ENCODE results near the gene ROR2.
"Not testable (repeated sequence)": the region's sequence is repeated elsewhere in the genome, so short reads cannot be mapped to it uniquely, and the experiment has no call there.

Gene ROR2

DNA sequence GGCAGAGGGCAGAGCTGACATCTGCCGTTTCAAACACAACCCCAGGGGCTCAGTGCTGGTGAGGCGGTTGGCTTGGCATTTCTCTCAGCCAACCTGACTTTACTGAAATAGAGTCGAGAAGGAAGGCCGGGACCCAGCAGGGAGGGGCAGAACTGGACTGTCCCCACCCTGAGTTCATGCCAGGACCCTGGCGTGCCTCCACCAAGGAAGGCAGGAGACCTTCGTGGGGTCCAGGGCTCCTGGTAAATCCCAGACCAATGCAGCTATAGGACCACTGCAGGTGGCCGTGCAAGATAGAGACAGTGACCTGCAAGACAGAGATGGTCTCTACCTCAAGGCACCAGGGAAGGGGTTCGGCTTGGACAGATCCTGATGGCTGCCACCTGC is 132.9 kb downstream of the ROR2 start:
- DNase-seq (ENCODE audit: low read depth), result no peak

DNA sequence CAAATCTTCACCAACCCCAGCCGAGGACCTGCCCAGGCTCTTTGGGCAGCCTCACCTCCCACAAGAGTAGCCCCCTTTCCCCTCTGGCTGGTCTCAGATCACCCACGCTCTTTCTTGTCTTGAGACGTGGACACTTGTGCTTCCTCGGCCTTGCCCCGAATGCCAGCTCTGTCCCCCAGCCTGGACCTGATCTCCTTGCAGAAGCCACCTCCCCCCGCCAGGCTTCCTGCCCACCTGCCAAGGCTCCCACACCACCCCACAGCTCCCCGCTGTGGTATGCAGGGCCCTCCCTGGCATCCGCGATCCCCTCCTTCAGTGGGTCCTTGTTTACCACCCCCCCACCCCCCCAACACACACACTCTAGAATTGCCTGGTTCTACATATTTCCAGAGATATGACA is 133.7 kb downstream of the ROR2 start:
- no peak for DNase-seq (ENCODE audit: low read depth)

DNA sequence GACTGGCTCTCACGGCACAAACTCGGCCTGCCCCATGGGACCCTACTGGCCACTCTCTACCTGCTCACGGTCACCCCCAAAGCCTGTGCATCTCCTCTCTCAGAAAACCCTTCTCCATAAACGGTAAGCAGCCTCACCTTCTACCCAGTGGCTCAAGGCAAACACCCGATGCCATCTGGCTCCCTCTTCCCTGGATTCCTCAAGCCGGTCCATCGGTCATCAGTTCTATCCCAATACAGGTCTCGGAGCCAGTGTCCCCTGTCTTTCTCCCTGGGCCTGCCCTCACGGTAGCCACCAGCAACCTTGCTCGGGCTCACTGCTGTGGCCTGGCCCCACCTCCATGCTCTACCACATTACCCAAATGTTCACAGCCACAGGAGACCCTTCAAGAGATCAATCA is 134.1 kb downstream of the ROR2 start:
- no peak for DNase-seq (ENCODE audit: low read depth)

DNA sequence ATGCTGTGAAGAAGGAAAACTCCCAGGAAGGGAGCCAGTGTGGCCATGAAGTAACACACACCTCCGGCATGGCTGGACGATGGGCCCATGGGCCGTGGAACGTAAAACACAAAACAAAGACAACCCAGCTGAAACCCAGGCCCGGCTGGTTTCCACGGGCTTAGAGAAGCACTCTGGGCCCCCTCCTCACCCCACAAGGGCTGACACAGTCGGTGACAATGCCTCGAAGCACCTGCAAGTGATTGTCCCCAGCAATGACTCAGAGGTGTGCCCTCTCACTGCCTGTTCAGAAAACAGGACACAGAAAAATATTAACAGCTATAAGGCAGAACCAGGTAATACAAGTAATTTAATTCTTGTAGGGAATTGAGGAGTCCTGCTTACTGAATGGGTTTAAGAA is 135.3 kb downstream of the ROR2 start:
- no peak for DNase-seq (ENCODE audit: low read depth)

DNA sequence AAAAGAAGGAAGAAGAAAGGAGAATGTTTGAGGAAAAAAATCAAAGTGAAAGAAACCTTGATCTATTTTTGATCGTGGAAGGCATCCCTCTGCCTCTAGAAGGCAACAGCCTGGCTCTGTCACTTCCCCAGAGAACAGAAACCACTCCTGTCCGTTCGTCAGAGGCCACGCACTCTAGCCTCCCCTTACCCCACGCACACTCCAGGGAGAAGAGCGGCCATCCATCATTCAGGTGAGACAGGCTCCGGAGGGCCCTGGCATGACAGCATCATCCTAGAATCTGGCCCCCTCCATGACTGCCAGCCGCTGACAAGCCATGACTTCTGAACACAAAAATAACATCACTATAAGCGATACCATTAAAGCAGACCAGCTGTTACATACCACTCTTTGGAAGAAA is 135.8 kb downstream of the ROR2 start:
- no peak for DNase-seq (ENCODE audit: low read depth)

DNA sequence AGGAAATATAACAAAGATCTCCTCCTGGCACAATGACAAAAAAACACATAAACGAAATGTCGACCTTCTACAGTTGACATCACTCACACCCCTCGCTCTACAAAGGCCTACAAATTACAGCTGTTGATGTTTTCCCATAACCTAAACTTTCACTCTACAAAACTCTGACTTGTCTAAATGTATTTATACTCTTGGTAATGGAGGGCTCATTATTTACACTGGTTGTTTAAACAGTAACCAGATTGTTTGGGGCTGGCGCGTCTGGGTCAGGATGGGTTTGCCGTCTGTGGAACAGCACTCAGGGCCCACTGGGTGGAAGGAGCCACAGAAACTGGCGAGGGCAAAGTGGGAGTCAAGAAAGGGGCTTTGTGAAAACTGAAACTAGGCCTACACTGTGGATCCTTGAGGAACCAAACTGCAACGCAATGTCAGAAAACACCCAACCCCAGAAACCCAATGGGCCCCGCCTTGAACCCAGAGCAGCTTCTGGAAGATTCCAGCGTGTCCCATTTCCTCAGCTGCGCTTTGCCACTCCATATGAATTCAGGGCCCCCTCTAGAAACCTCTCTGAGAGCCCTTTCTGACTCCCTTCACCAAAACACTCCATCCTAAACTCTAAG is 136.7 kb downstream of the ROR2 start:
- DNase-seq (ENCODE audit: low read depth), result no peak

DNA sequence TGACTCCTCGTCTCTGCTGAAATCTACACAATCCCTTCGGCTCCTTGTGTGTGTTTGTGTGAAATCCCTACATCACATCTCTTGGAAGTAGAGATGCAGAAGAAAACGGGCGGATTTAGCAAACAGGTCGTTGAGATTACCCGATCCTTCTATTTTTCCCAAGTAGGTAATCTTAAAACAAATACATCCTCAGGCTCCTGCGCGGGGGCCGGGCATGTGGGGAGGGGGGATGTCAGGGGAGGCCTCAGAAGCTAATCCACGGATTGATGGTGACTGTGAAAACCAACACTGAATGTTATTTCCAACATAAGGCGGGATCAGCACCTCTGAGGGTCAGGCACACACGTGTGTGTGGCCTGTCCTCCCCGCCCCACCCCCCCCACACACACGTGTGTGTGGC is 137.8 kb downstream of the ROR2 start:
- DNase-seq (ENCODE audit: low read depth), result no peak

DNA sequence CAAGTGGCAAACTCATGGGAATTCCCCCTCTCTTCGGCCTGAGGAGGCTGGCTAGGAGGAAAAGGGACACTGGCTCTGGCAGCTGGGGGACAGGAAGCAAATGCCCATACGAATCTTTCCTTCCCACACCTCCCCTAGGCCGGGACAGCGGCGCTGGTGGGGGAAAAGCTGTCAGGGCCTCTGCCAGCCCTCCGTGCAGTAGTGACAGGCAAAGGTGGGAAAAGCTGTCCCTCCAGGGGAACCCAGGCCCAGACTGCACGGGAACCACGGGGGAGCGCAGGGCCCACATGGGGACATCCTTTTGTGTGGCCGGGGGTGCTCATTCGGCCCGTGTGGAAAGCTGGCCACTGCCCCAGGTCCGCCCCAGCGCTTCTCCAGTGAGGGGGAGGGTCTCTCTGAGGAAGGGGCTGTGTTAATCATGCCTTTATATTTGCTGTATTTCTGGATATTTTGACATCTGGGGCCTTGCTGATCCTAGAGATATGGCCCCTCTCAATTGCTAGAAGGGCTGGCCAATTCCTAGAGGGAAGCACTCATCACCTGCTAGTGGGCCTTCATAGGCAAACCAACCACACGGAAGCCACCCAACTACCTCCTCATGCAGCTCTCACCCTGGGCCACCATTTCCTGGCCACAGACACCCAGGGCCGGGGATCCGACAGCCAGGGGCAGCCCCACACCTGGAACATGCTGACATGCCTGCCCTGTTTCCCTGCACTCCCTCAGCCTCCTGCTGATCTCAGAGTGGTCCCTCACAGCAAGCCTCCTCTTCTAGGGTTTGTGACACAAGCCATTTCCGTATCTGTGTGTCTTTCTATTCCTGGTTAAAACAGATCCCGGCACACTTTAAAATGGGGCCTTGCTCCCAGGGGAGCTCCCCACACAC is 138.8 kb downstream of the ROR2 start:
- no peak for DNase-seq (ENCODE audit: low read depth)

DNA sequence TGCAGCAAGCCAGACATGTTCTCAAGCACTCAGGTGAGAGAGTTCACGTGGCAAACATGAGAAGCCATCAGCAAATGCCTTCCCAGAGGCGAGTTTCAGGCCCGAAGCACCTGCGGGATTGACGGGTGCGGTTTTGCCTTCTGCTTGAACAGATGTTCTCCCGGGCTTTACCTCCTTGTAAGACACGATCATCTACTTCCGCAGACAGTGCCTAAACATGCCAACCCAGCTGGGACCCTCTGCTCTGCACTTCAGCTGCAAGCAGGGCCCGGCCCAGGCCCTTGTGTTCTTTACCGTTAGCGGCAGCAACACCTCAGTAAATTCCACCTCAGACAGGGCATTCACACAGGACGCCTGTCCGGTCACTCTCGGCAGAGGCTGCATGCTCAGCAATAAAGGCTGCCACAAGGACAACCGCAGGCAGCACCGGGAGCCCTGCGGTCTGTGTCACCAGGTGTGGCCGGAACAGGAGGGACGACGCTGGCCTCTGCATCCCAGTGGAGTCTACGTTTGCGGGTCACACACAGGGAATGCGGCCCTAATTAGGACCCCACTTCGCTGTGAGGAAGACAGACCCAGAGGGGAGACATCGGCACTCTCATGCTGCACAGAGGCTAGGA is 139.6 kb downstream of the ROR2 start:
- DNase-seq (ENCODE audit: low read depth), result no peak

DNA sequence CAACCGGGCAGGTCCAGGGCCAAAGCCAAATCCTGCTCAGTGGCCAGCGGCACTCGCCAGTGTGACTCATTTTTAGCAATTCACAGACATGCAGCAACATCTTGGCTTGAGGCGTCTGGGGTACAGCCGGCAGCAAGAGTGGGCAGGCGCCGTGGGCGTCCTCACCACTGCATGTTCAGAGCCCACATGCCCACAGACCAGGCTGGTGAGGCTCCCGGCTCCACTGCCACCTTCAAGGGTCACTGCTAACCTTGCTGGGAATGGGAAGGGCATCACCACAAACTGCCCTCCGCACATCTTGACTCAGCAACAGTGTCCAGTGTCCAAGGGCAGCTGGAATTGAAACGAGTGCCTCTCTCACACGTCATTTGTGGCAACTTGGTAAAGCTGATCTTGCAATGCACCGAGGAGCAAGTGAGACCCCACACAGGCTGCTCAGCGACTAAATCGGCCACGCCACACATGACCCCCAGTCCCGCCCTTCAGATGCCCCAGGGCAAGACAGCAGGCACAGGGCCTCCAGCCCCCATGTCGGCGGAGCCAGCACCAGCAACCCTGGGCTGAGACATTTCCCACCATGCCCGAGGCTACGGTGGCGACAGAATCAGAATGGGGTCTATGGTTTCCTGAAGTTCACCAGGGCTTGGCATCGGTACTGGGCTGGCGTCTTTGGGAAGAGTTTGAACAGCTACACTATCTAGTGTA is 140.3 kb downstream of the ROR2 start:
- DNase-seq (ENCODE audit: low read depth), result no peak

DNA sequence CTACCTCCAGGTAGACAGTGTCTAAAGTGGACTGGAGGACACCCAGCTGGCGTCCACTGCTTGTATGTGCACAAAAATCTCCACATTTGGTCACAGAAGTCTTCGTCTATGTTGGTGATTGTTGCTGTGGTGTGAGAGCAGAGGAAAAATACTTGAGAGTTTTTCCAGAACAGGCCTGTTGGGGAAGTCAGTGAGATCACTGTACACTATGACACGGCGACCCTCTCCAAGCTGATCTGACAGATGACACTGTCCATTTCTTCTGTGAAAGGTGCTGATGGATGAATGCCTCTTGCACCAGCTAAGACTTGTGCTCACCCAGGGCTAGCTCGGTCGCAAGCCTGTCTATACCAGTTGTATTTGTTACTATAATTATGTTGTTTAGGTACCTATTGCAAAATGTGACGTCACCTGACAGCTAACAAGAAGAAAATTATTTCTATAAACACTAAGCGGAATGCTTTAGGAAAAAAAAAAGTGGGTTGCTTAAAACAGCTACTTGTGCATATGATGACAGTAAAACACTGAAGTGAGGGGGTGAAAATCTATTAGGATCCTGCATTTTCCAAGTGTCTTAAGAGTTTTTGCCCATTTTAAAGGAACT is 142.3 kb downstream of the ROR2 start:
- no peak for DNase-seq (ENCODE audit: low read depth)

DNA sequence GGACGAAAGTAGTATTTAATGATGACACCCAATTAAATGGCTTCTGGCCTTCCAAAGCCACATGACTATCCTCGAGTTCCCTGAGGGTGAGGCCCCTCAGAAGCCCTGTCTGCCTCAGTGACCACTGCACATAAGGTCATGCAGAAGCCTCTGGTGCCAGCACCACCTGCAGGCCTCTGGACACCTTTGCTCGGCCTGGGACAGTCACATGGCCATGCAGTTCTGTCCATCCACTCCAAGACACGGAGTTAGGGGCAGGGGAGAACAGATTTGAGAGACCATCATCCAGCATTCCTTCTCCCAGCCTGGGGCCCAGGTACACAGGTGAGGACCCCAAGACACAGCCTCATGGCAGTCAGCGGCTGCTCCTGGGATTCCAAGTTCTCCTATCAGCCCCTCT is 145.0 kb downstream of the ROR2 start:
- DNase-seq (ENCODE audit: low read depth), result no peak

DNA sequence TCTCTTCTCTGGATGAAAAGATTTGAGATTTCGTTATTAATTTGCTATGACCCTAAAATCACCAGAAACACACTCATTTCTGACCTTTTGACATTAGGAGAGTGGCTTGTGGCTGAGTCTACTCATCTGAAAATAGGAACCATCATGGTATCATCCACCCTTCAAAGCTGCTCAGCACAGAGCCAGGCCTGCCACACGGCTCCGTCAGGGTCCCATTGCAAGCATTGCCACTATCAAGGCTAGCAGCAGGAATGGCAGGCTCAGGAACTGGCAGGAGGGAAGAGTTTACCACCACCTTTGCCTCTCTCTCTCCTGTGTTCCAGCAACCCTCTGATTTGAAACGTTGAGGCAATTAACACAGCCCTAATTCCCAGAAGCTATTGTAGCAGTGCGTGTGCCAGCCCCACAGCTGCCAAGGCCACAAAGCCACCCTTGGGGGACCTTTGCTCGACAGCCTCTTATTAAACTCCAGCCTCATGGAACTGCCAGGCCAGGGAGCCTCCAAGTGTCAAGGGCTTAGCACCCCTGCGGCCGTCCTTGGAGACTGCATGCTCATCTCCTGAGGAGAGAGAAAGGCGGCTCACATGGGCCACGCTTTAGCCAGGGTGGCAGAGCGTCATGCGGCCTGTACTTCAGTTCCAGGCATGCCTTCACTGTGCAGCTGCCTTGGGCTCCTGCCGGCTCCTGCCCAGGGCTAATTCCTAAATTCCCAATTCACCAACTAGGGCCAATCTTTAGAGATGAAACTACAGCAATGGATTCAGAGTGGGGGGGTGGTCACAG is 145.9 kb downstream of the ROR2 start:
- DNase-seq (ENCODE audit: low read depth), result no peak

DNA sequence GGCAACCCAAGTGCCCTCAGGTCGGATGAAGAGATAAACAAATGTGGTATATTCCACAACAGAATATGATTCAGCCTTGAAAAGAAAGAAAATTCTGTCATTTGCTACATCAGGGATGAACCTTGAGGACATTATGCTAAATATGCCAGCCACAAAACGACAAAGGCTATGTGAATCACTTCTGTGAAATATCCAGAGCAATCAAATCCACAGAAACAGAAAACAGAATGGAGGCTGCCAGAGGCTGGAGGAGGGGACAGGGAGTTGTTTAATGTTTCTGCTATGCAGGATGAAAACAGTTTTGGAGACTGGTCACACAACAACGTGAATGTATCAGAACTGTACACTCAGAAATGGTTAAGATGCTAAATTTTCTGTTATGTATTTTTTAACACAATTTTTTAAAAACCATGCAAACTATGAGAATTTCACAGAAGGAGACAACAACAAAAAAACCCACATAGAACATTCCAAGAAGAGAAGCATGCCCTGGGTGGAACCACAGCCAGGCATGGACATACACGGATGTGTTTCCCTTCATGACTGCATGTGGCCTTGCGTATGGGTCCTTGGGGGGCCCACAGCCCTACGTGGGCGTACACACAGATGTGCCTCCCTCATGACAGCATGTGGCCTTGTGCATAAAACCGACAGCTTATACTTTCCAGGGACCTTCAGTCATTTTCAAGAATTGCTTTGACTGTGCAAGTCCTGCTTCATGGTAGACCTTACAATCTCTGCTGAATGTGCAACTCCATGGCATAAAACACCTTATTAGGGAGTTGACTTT is 146.7 kb downstream of the ROR2 start:
- no peak for DNase-seq (ENCODE audit: low read depth)

DNA sequence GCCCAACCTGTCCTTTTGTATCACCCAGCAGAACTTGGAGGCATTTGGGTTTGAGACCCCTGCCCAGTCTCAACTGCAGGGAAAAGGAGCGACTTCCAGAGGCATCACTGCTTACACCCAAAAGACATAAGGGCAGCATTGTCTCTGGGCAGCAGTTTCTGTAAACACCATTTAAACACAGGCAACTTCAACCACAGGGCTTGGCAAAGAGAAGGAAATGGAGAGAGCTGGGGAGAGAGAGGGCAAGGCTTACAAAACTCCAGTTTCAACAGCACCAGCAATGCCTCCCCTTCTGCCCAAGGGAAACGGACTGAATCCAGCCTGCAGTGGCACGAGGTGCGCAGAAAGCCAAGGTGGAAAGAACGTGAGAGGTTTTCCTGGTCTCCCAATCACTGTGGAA is 147.6 kb downstream of the ROR2 start:
- no peak for DNase-seq (ENCODE audit: low read depth)

DNA sequence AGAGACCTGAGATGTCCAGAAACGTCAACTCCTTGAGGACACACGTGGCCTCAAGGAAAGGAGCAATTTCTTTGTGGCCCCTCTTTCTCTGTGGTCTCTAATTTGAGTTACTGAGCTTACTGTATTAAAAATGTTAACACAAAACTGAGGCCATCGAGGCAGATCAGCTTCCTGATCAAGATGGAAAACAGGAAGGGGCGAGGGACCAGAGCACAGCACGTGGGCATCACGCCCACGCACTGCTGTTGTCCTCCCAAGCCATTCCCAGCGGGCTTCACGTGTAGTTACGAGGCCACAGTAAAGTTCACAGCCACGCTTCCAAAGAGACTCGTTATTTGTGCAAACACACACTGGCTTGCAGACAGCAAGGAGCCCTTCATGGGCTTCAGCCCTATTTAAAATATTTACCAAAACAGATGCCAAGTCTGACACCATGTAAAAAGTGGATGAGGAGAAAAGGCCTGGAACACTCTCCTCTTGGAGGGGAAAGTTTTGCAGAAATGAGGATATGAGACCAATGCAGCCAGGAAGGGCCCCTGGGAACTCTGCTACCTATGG is 149.5 kb downstream of the ROR2 start:
- DNase-seq (ENCODE audit: low read depth), result no peak

DNA sequence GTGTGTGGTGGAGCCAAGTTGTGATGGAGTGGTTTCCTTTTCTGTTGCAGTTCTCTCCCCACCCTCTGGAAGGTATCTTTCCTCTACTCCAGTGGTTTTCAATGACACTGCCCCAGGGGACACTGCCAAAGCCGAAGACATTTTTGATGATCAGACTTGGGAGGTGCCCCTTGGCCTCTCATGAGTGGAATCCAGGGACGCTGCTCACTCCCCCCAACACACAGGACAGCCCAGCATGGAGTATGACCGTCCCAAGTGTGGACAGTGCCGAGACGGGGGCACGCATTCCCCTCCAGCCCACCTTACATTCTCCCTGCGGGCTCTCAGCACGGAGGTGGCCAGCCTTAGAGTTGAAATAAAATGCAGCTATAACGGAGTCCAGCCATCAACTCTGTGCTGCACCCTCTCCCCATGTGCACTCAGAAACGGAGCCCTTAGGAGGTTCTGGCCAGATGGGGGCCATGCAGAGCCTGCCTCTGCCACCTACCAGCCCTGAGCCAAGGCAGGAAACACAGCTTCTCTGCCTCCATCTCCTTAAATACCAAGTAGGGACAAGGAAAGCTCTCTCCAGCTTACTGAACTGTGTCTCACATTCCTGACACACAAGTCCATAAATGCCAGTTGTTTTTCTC is 150.8 kb downstream of the ROR2 start:
- DNase-seq (ENCODE audit: low read depth), result no peak

DNA sequence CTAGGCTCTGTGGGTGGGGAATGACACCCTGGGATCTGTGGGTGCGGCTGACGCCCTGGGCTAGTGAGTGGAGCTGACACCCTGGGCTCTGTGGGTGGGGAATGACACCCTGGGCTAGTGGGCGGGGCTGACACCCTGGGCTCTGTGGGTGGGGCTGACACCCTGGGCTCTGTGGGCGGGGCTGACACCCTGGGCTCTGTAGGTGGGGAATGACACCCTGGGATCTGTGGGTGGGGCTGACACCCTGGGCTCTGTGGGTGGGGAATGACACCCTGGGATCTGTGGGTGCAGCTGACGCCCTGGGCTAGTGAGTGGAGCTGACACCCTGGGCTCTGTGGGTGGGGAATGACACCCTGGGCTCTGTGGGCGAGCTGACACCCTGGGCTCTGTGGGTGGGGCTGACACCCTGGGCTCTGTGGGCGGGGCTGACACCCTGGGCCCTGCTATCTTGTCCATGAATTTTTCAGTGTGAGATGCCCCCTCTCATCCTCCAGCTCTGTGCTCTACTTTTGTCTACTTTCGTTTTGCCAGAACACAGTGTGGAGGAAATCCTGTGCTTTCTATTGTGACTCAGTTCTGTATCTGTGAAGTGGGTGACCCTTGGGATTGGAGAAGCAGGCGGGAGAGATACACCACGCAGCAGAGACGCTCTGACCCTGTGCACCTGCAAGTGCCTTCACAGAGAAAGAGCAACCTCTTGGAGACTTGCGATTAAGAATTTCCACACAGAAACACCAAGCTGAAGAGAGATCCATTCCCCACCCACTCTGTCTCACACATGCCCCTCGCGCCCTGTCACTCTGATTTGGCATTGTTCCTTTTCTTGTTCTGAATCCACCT is 151.5 kb downstream of the ROR2 start:
- not testable (repeated sequence) for DNase-seq (ENCODE audit: low read depth)

DNA sequence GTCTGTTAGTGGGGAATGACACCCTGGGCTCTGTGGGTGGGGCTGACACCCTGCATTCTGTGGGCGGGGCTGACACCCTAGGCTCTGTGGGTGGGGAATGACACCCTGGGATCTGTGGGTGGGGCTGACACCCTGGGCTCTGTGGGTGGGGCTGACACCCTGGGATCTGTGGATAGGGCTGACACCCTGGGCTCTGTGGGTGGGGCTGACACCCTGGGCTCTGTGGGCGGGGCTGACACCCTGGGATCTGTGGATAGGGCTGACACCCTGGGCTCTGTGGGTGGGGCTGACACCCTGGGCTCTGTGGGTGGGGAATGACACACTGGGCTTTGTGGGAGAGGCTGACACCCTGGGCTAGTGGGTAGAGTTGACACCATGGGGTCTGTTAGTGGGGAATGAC is 152.5 kb downstream of the ROR2 start:
- not testable (repeated sequence) for DNase-seq (ENCODE audit: low read depth)
